Measurements from ENCODE around the gene ABLIM1.

- TF ChIP-seq EP300 (IDR thresholded peaks at IDR 0.05): no peak
- TF ChIP-seq POLR2A (IDR thresholded peaks at IDR 0.05): no peak
- no peak for TF ChIP-seq CTCF (IDR thresholded peaks at IDR 0.05)
Observed at GRCh38 chr10:114632869-114633715, 25.0 kb downstream of the ABLIM1 start.

Data from suprapubic skin (tissue), 3 donors.